ENCODE results near the gene PTPRS.

- TF ChIP-seq POLR2AphosphoS5 (IDR thresholded peaks at IDR 0.05; ENCODE audit: borderline replicate concordance, low read depth, low read length) = no peak
- no peak for TF ChIP-seq EZH2 (IDR thresholded peaks at IDR 0.05)
- TF ChIP-seq FOXP2 (optimal IDR thresholded peaks at IDR 0.05; ENCODE audit: control extremely low read depth, extremely low read length, insufficient read depth) = no peak
These were observed 15.8 kb upstream of the PTPRS start for GRCh38 chr19:5356428-5356827.

Data from SK-N-MC (cell line).